ENCODE measurements around the gene LIFR.
"Not testable (repeated sequence)": the region's sequence is repeated elsewhere in the genome, so short reads cannot be mapped to it uniquely, and the experiment has no call there.

LIFR gene, protein sequence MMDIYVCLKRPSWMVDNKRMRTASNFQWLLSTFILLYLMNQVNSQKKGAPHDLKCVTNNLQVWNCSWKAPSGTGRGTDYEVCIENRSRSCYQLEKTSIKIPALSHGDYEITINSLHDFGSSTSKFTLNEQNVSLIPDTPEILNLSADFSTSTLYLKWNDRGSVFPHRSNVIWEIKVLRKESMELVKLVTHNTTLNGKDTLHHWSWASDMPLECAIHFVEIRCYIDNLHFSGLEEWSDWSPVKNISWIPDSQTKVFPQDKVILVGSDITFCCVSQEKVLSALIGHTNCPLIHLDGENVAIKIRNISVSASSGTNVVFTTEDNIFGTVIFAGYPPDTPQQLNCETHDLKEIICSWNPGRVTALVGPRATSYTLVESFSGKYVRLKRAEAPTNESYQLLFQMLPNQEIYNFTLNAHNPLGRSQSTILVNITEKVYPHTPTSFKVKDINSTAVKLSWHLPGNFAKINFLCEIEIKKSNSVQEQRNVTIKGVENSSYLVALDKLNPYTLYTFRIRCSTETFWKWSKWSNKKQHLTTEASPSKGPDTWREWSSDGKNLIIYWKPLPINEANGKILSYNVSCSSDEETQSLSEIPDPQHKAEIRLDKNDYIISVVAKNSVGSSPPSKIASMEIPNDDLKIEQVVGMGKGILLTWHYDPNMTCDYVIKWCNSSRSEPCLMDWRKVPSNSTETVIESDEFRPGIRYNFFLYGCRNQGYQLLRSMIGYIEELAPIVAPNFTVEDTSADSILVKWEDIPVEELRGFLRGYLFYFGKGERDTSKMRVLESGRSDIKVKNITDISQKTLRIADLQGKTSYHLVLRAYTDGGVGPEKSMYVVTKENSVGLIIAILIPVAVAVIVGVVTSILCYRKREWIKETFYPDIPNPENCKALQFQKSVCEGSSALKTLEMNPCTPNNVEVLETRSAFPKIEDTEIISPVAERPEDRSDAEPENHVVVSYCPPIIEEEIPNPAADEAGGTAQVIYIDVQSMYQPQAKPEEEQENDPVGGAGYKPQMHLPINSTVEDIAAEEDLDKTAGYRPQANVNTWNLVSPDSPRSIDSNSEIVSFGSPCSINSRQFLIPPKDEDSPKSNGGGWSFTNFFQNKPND

DNA sequence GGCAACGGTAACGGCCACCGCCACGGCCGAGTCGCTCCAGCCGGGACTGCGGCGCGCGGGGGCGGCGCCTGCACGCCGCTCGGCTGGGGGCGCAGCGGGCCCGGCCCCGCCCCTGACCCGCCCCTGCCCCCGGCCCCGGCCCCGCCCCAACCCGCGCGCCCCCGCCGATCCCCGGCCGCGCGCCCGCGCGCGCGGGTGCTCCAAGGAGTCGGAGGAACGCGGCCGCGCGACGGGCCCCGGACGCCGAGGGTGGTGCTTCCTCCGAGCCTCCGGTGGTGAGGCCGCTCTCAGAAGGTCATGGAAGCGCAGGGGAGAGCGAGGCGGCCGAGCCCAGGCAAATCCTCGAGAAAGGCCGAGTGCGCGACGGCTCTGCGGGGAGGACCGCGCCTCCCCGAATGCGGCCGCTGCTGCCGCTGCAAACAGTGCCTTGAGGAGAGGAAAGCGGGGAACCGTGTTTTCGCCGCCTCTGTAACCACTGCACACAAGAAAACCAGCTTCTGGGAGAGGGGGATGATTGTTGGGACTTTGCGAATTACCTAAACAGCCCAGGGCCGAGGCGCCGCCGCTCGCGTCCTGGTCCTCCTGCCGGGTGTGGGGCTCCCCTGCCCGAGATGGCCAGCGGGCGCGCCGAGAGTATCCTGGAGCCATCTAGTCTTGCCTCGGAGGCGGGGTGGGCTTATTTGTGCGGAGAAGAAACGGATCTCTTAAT lies at the start of gene LIFR:
Gene LIFR, minus strand, starts transcription at position 48 of the 709 bp plus-strand sequence. CDS start 25,999 bp downstream, outside the sequence.
- no peaks in the 10 kb centered on the region for H3K27me3 ChIP-seq (ENCODE audit: control insufficient read depth in 1 of 2, insufficient read depth in 2 of 2, low read length in 2 of 2)
- peak within 1 kb of the TSS; percentile 96 for H3K27ac ChIP-seq (ENCODE audit: low read depth, low read length)
- no peaks in the 10 kb centered on the region for H3K36me3 ChIP-seq (ENCODE audit: insufficient read depth, low read length)

DNA sequence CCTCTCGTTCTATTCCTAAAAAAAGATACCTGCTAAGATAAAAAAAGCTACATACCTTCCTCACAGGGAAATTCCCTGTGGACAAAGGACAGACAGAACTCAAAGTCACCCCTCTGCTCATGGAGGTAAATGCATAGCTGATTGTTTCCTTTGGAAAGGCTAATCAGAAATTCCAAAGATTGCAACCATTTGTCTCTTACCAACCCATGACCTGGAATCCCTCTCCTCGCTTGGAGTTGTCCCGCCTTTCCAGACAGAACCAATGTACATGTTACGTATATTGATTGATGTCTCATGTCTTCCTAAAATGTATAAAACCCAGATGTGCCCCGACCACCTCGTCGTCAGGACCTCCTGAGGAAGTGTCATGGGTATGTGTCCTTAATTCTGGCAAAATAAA lies 49.2 kb upstream of the LIFR start:
- no peak overlapping the region for H3K27ac ChIP-seq (ENCODE audit: low read depth, low read length)
- H3K4me1 ChIP-seq (ENCODE audit: insufficient read depth, low read length) = peaks cover 5% of the 10 kb centered on the region
- H3K9ac ChIP-seq (ENCODE audit: low read length) = no peak overlapping the region
- H3K9me3 ChIP-seq (ENCODE audit: low read length) = no peaks in the 10 kb centered on the region
- no peaks in the 10 kb centered on the region for H3K36me3 ChIP-seq (ENCODE audit: insufficient read depth, low read length)
- no peak overlapping the region for H3K4me3 ChIP-seq (ENCODE audit: low read depth in 1 of 2, low read length in 2 of 2)
- no peaks in the 10 kb centered on the region for H3K27me3 ChIP-seq (ENCODE audit: control insufficient read depth in 1 of 2, insufficient read depth in 2 of 2, low read length in 2 of 2)

More for the DNA sequence above, at the start of gene LIFR:
- peaks cover 4% of the 10 kb centered on the region for H3K4me1 ChIP-seq (ENCODE audit: insufficient read depth, low read length)
- peak within 1 kb of the TSS; percentile 75 to 86 for H3K4me3 ChIP-seq (ENCODE audit: low read depth in 1 of 2, low read length in 2 of 2)
- no peaks in the 10 kb centered on the region for H3K9me3 ChIP-seq (ENCODE audit: low read length)
- H3K9ac ChIP-seq (ENCODE audit: low read length) = peak within 1 kb of the TSS; percentile 81

DNA sequence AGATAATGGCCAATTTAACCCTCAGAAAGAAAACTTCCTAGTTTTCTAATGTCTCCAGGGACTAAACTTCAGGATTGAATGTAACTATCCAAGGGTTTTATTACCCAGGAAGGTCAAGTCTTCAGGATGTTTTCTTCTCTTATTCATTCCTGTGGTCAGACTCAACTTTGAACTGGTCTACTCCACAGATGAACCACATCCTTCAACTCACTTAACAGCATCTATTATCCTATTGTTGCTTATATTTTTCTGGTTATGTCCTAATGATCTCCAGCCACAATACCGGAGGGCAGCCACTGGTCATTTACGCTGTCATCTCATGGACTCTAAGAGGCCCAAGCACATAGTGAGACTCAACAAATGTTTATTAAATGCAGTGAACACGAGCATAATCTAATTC lies 47.2 kb upstream of the LIFR start:
- no peaks in the 10 kb centered on the region for H3K36me3 ChIP-seq (ENCODE audit: insufficient read depth, low read length)
- H3K9me3 ChIP-seq (ENCODE audit: low read length) = no peaks in the 10 kb centered on the region
- H3K27ac ChIP-seq (ENCODE audit: low read depth, low read length) = no peak overlapping the region
- H3K4me3 ChIP-seq (ENCODE audit: low read depth in 1 of 2, low read length in 2 of 2) = no peak overlapping the region
- H3K9ac ChIP-seq (ENCODE audit: low read length) = no peak overlapping the region
- H3K4me1 ChIP-seq (ENCODE audit: insufficient read depth, low read length) = peaks cover 5% of the 10 kb centered on the region
- no peaks in the 10 kb centered on the region for H3K27me3 ChIP-seq (ENCODE audit: control insufficient read depth in 1 of 2, insufficient read depth in 2 of 2, low read length in 2 of 2)

DNA sequence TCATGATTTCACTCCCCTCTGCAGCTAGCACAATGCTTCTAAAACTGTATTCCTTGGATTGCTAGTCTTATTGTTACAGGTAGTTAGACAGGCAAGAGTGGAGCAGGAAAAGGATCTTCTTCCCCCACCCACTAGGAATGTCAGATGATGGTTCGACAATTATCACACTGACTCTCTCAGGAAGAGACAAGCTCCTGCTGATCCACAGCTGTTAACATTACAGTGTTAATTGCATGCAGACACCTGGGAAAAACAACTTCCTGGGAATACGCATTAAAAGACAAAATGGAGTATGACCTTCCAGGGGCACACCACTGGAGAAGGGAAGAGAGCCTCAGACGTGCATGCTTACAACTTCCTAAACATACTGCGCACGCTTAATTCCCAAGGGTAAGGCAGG lies 46.2 kb upstream of the LIFR start:
- H3K9me3 ChIP-seq (ENCODE audit: low read length) = no peaks in the 10 kb centered on the region
- no peaks in the 10 kb centered on the region for H3K36me3 ChIP-seq (ENCODE audit: insufficient read depth, low read length)
- H3K9ac ChIP-seq (ENCODE audit: low read length) = no peak overlapping the region
- H3K27me3 ChIP-seq (ENCODE audit: control insufficient read depth in 1 of 2, insufficient read depth in 2 of 2, low read length in 2 of 2) = no peaks in the 10 kb centered on the region
- peaks cover 5% of the 10 kb centered on the region for H3K4me1 ChIP-seq (ENCODE audit: insufficient read depth, low read length)
- no peak overlapping the region for H3K27ac ChIP-seq (ENCODE audit: low read depth, low read length)
- no peak overlapping the region for H3K4me3 ChIP-seq (ENCODE audit: low read depth in 1 of 2, low read length in 2 of 2)

DNA sequence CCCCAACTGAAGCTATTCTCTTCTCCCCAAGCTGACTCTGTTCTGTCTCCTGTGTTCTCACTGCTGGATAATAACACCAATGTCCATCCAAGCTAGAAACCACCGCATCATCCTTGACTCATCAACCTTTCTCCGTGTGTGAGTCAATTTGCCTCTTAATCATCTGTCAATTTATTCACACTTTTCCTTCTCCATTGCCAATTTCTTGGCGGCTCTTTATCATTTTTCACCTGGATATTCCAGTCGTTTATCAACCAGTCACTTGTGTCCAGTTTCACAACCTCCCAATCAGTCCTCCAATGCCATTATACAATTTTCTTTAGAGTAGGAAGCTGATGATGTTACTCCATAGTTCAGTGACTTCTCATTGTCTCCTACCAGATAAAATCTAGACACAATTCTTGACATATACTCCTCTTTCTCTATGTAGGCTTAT lies 45.4 kb upstream of the LIFR start:
- Histone ChIP-seq H3K27me3 (ENCODE audit: control insufficient read depth in 1 of 2, insufficient read depth in 2 of 2, low read length in 2 of 2) (no peaks in the 10 kb centered on the region), H3K9ac (ENCODE audit: low read length) (no peak overlapping the region), H3K27ac (ENCODE audit: low read depth, low read length) (no peak overlapping the region), H3K4me3 (ENCODE audit: low read depth in 1 of 2, low read length in 2 of 2) (no peak overlapping the region), H3K4me1 (ENCODE audit: insufficient read depth, low read length) (peaks cover 5% of the 10 kb centered on the region), H3K36me3 (ENCODE audit: insufficient read depth, low read length) (no peaks in the 10 kb centered on the region), H3K9me3 (ENCODE audit: low read length) (no peaks in the 10 kb centered on the region)

DNA sequence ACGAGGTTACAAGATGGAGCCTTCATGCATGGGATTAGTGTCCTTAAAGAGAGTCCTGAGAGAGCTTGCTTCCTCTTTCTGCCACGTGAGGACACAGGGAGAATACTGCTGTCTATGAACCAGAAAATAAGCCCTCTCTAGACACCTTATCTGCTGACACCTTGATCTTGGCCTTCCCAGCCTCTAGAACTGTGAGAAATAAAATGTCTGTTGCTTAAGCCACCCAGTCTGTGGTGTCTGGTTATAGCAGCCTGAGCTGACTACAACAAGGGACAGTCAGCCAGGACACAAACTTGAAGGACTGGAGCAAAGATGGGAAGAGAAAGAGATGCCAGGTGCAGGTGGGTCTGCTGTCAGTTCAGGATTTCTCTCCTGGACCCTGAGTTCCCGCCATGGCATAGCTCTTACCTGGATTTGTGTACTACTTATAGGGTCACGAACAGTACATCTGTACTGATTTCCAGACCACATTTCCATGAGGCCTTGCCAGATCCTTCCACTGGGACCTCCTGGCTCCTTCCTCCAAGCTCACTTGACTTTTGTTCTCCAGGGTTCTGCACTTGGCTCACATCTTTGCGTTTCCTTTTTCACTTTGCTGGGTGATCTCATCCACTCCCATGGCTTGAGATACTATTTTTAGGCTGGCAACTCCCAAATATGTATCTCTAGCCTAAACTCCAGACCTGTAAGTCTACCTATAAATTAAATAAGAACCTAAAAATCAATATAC lies 44.9 kb upstream of the LIFR start:
- Histone ChIP-seq H3K27ac (ENCODE audit: low read depth, low read length) (no peak overlapping the region), H3K4me3 (ENCODE audit: low read depth in 1 of 2, low read length in 2 of 2) (no peak overlapping the region), H3K36me3 (ENCODE audit: insufficient read depth, low read length) (no peaks in the 10 kb centered on the region), H3K4me1 (ENCODE audit: insufficient read depth, low read length) (peaks cover 5% of the 10 kb centered on the region), H3K9ac (ENCODE audit: low read length) (no peak overlapping the region), H3K27me3 (ENCODE audit: control insufficient read depth in 1 of 2, insufficient read depth in 2 of 2, low read length in 2 of 2) (no peaks in the 10 kb centered on the region), H3K9me3 (ENCODE audit: low read length) (no peaks in the 10 kb centered on the region)

DNA sequence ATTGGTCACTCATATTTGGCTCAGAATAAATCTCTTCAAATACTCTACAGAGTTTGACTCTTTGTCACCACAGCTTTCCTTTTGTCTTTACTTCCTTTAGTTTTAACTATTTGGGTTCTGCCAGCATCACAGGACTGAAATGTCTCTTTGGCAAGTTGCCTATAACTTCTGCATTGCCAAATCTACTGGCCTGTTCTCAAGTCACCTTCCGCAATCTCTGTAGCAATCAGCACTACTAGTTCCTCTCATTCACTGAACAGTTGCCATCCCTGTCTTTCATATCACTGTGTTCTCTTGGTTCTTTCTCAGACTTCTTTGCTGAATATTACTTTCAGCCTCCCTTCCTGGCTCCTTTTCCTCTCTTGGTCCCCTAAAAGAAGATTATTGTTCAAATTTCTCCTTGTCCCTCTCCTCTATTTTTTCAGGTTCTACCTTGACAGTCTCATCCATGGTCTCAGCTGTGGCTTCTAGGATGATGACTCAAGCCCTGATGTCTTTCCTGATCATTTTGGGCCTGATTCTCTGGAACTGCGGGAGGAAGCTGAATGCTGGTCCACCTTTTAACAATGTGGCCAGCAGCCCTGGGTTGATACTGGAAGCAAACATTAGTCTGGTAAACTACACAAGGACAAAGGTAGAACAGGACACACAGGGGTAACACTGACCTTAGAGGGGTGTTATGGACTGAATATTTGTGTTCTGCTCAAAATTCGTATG lies 44.0 kb upstream of the LIFR start:
- Histone ChIP-seq H3K27me3 (ENCODE audit: control insufficient read depth in 1 of 2, insufficient read depth in 2 of 2, low read length in 2 of 2) (no peaks in the 10 kb centered on the region), H3K36me3 (ENCODE audit: insufficient read depth, low read length) (no peaks in the 10 kb centered on the region), H3K9ac (ENCODE audit: low read length) (no peak overlapping the region), H3K9me3 (ENCODE audit: low read length) (no peaks in the 10 kb centered on the region), H3K4me3 (ENCODE audit: low read depth in 1 of 2, low read length in 2 of 2) (no peak overlapping the region), H3K4me1 (ENCODE audit: insufficient read depth, low read length) (peaks cover 5% of the 10 kb centered on the region), H3K27ac (ENCODE audit: low read depth, low read length) (no peak overlapping the region)

DNA sequence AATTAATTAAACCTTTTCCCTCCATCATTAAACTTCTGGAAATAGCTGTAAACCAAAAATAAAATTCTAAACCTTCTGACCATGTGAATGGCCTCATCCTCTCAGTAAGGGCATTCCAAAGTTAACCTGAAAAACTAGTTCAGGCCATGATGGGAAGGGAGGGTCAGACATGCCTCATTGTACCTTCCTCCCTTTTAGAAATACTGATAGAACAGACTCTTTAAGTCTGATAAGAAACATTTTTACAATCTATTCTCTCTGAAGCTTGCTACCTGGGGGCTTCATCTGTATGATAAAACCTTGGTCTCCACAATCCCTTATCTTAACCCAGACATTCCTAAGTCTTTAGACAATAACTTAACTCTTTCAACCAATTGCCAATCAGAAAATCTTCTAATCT lies 43.3 kb upstream of the LIFR start:
- H3K4me3 ChIP-seq (ENCODE audit: low read depth in 1 of 2, low read length in 2 of 2); H3K4me1 ChIP-seq (ENCODE audit: insufficient read depth, low read length); H3K9ac ChIP-seq (ENCODE audit: low read length); H3K27me3 ChIP-seq (ENCODE audit: control insufficient read depth in 1 of 2, insufficient read depth in 2 of 2, low read length in 2 of 2); H3K9me3 ChIP-seq (ENCODE audit: low read length); H3K36me3 ChIP-seq (ENCODE audit: insufficient read depth, low read length); H3K27ac ChIP-seq (ENCODE audit: low read depth, low read length): not testable (repeated sequence)

DNA sequence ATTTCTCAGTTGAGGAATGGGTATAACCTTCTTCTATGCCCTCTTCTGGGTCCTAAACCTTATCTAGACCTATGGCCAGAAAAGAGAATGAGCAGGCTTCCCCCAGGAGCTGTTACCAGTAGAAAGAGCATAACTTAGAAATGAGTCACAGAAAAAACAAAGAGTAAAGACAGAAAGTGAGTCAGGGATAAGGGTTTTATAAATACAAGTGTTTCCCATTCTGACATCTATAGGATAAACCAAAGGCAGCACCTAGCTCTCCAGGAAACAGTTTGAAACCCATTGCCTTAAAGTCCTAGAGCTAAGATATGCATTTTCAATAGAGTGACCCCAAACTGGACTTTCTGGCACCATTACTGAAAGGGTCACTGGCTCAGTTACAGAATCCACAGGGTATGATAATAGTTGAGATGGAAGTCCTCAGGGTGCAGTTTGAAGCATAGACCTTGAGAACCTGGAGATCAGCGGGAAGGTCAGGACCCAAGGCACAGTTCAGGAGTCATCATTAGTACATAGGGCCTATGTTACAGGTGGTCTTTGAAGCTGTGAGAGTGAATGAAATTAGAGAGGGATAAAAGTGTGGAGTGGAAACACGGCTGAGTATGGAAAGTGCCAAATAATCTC lies 42.7 kb upstream of the LIFR start:
- H3K36me3 ChIP-seq (ENCODE audit: insufficient read depth, low read length) = no peaks in the 10 kb centered on the region
- H3K27ac ChIP-seq (ENCODE audit: low read depth, low read length) = no peak overlapping the region
- no peaks in the 10 kb centered on the region for H3K9me3 ChIP-seq (ENCODE audit: low read length)
- H3K4me3 ChIP-seq (ENCODE audit: low read depth in 1 of 2, low read length in 2 of 2) = no peak overlapping the region
- peaks cover 5% of the 10 kb centered on the region for H3K4me1 ChIP-seq (ENCODE audit: insufficient read depth, low read length)
- no peaks in the 10 kb centered on the region for H3K27me3 ChIP-seq (ENCODE audit: control insufficient read depth in 1 of 2, insufficient read depth in 2 of 2, low read length in 2 of 2)
- H3K9ac ChIP-seq (ENCODE audit: low read length) = no peak overlapping the region
